Stimulated activated CD4-positive, alpha-beta T cell treated with anti-CD3 and anti-CD28 coated beads, Interleukin-4, amount 100 ng/mL, for 1 hour (primary cell): ENCODE results near the gene JUND.

Experiments
- DNase-seq: peaks from one replicate; pipeline ENCODE4 v3.0.0-alpha.2; 2020

JUND gene

GRCh38 chr19:18289471-18290301 is 8.3 kb upstream of the JUND start:
- no peak for DNase-seq

GRCh38 chr19:18287836-18288772 is 6.7 kb upstream of the JUND start:
- no peak for DNase-seq

GRCh38 chr19:18286973-18287635 is 5.7 kb upstream of the JUND start:
- DNase-seq, result no peak

GRCh38 chr19:18284712-18285360 is 3.4 kb upstream of the JUND start:
- DNase-seq, result peak; percentile 44

GRCh38 chr19:18283338-18283737 is 1.9 kb upstream of the JUND start:
- no peak for DNase-seq

GRCh38 chr19:18282788-18283141 is 1.3 kb upstream of the JUND start:
- DNase-seq, result no peak

GRCh38 chr19:18282021-18282787 is 782 bp upstream of the JUND start:
- DNase-seq, result peak; percentile 35

GRCh38 chr19:18280247-18281081 is 958 bp downstream of the JUND start:
- DNase-seq, result peak; percentile 75

- peak; percentile 90 for DNase-seq
Observed at GRCh38 chr19:18279516-18280246, 1.7 kb downstream of the JUND start.

GRCh38 chr19:18279266-18279515 is 2.2 kb downstream of the JUND start:
- DNase-seq, result no peak

GRCh38 chr19:18278521-18279265 is 2.7 kb downstream of the JUND start:
- DNase-seq, result peak; percentile 61

- DNase-seq, result no peak
Observed at GRCh38 chr19:18274781-18275356, 6.6 kb downstream of the JUND start.

GRCh38 chr19:18274219-18274780 is 7.1 kb downstream of the JUND start, which contains the start of gene IQCN:
TSS of gene IQCN (minus strand) at chr19:18274452. CDS start at chr19:18269478, 4,974 bp downstream.
- no peak for DNase-seq

GRCh38 chr19:18273561-18274218 is 7.7 kb downstream of the JUND start:
- no peak for DNase-seq

- DNase-seq, result no peak
Observed at GRCh38 chr19:18271433-18271841, 10.0 kb downstream of the JUND start.

- no peak for DNase-seq
Observed at GRCh38 chr19:18270326-18270725, 11.1 kb downstream of the JUND start.

GRCh38 chr19:18269070-18269723 is 12.2 kb downstream of the JUND start:
- DNase-seq, result no peak
